AG10803 (cell line): Measurements from ENCODE around the gene BMP6.

Experiments used
- DNase-seq: peaks from one replicate; pipeline ENCODE4 v3.0.0; 2010; ENCODE audit warnings: low read depth
- H3K4me3 ChIP-seq: 2 replicates; pipeline ENCODE4 v1.5.1; 2011; ENCODE audit warnings: mild to moderate bottlenecking, low read length, control low read depth
- TF ChIP-seq, protein P1 (sequence below): conservative IDR thresholded peaks from 2 replicates; pipeline ENCODE4 v1.5.1; 2011; ENCODE audit warnings: mild to moderate bottlenecking, low read length, control low read depth, inconsistent platforms

The BMP6 gene

DNA sequence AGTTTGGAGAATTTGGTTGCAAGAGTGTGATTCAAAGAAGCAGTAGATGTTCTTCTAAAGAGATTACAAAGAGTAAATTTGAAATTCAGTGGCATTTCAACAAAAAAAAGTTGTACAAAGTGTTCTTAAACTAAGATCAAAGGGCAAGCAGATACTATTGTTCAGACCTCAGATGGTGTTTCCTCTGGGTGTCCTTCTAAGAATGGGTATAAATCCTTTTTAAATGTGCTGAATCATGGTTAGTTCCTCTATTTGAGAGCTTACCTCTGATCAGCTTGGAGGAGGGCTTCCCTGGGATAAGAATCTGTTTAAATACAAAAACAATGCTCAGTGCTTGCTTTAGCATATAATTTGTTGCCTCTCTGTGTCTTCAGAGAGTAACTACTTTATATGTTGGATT is 6.3 kb downstream of the BMP6 start:
- no peak overlapping the region for H3K4me3 ChIP-seq
- TF ChIP-seq, protein P1, sequence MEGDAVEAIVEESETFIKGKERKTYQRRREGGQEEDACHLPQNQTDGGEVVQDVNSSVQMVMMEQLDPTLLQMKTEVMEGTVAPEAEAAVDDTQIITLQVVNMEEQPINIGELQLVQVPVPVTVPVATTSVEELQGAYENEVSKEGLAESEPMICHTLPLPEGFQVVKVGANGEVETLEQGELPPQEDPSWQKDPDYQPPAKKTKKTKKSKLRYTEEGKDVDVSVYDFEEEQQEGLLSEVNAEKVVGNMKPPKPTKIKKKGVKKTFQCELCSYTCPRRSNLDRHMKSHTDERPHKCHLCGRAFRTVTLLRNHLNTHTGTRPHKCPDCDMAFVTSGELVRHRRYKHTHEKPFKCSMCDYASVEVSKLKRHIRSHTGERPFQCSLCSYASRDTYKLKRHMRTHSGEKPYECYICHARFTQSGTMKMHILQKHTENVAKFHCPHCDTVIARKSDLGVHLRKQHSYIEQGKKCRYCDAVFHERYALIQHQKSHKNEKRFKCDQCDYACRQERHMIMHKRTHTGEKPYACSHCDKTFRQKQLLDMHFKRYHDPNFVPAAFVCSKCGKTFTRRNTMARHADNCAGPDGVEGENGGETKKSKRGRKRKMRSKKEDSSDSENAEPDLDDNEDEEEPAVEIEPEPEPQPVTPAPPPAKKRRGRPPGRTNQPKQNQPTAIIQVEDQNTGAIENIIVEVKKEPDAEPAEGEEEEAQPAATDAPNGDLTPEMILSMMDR: no peak
- no peak for DNase-seq

DNA sequence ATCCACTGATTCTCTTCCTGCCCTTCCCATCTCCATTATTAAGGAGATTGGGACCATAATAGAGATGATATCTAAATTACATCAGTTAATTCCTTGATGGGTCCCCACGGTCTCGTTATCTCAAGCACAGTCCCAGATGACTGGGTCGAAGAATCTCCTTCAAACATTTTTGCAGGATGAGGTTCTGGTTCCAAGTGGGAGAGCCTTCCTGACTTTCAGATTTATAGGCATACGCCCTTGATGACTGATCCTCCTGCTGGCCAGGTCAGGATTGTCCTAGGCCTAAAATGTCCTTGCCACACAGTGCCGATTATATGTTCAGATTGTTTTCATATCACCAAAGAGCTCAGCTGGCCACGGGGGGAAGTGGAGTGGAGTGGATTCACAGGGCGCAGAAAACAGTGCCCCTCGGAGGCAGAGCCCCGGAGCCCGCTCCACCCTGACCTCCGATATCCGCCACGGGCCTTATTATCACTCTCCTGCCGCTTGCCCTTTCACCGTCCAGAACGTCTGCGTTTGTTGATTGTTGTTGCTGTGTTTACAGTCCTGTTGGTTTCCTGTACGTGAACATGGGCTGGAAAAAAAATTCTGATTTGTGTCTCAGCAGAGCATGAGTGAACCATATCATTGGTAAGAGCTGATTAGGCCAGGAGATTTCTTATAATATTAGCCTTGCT is 8.9 kb downstream of the BMP6 start:
- TF ChIP-seq, protein P1: no peak
- no peak overlapping the region for H3K4me3 ChIP-seq
- no peak for DNase-seq

DNA sequence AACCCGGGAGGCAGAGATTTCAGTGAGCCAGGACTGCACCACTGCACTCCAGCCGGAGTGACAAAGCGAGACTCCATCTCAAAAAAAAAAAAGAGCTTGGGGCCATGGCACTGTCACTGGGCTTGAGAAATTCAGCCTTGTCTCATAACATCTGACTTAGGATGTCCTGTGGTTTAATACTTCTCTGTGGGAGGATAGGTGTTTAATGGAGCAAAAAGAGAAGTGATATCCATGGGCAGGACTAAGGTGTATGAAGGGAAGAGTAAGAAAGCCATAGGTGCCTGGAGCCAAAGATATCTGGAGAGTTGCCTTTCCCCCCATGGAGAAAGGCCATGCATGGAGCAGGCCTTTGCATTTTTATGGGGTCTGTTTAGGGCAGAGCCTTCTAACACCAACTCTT is 11.2 kb downstream of the BMP6 start:
- TF ChIP-seq, protein P1: no peak
- DNase-seq: no peak
- H3K4me3 ChIP-seq: no peak overlapping the region

DNA sequence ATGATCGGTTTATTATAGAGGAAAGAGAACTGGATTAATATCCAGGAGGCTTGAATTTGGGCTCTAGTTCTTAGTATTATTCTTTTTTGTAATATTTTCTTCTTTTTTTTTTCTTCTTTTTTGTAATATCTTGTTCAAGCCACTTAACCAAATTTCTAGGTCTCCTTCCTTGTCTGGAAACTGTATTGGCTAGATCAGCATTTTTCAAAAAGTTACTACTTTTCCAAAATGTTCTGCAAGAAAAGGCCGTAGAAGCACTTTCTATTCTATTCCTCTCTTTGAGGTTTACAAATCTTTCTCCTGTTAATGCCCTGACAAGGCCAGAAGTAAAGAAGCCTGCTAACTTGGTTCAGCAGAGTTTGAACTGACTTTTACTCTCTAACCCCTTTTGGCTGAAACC is 12.0 kb downstream of the BMP6 start:
- H3K4me3 ChIP-seq: no peak overlapping the region
- TF ChIP-seq, protein P1: no peak
- DNase-seq: no peak

DNA sequence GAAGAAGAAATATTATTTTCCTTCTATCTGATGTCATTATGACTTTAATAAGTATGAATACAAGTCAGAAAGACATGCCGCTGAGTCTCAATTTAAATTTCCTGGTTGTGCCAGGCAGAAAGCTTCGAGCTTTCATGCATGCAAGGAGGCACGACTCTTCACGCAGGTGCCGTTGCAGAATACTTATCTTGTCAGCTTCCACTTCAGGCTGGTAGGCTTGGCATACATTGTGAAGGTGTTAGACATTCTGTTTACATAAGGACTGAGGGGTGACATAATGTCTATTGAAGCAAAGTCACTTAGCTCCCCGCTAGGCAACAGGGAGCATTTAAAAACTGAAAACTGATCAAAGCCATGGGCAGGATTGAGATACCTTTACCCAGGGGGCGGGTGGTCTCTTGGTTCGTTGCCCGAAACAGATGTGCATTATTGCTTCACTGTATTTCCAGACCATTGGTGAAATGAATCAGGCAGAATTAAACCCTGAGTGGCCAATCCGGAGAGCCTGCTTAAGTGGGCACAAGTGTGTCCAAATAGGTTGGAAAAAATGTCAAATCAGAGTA is 16.4 kb downstream of the BMP6 start:
- no peak overlapping the region for H3K4me3 ChIP-seq
- TF ChIP-seq, protein P1: no peak
- DNase-seq: no peak

DNA sequence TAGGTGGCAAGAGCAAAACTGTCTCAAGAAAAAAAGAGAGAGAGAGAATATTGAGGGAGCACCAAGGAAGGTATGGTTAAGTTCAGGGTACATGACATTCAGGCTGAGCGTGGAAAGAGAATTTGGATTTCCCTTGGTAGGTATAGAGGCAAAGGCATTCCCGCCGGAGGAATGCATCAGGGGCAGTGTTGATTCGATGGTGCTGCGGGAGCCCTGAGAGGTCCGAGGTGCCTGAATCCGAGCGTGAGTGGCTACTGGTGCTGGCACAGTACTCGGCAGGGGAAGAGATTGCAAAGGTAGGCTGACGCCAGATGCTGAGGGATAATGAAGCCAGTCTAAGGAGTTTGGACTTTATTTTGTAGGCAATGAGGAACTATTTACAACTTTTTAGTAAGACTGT is 20.0 kb downstream of the BMP6 start:
- no peak overlapping the region for H3K4me3 ChIP-seq
- no peak for DNase-seq
- TF ChIP-seq, protein P1: no peak

DNA sequence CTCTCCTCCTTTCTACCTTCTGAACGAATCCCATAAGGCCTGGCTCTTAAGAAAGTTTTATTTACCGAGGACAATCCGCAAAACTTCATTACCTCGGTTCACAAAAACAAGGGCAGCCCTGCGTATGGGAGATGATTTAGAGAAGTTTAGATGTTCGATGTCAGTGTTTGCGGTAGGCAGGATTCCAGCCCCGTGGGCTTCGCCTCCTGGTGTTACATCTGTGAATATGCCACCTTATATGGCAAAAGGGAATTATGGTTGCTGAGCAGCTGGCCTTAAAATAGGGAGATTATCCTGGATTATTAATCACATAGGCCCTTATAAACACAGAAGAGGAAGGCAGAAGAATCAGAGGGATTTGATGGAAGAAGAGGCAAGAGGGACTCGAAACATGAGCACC is 21.1 kb downstream of the BMP6 start:
- TF ChIP-seq, protein P1: no peak
- DNase-seq: no peak
- H3K4me3 ChIP-seq: no peak overlapping the region
